ENCODE measurements around the gene TMC8.

DNA sequence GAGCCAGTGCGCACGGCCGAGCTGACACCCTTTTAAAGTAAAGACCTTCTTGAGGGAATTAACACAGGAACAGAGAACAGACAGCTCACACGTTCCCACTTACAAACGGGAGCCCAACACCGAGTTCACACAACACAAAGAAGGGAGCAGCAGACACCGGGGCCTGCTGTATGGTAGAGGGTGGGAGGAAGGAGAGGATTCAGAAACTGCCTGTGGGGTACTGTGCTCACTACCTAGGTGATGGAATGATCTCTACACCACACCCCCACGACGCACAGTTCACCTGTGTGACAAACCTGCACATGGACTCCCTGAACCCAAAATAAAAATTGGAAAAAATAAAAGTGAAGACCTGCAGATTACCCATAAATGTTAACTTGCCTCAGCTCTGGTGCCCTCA lies 34.5 kb upstream of the TMC8 start:
- TF ChIP-seq CTCF (IDR thresholded peaks at IDR 0.05), result no peak
- no peak for TF ChIP-seq POLR2A (IDR thresholded peaks at IDR 0.05)
- no peak for TF ChIP-seq EP300 (IDR thresholded peaks at IDR 0.05)
- no peak for TF ChIP-seq POLR2AphosphoS5 (IDR thresholded peaks at IDR 0.05)

Measured in stomach (tissue), 4 donors.